ENCODE measurements around the gene SLC8A3. TPM values are rescaled to one million over a fixed set of nuclear protein-coding genes. Genes with fewer than 3 reads are reported as not detected.

SLC8A3 gene
- total and polyA plus RNA-seq, 2 of the 13 experiments (the other 11 are each of a cell fraction or from before 2014, with no cell fraction given), result 0.01 to 0.02 TPM

DNA sequence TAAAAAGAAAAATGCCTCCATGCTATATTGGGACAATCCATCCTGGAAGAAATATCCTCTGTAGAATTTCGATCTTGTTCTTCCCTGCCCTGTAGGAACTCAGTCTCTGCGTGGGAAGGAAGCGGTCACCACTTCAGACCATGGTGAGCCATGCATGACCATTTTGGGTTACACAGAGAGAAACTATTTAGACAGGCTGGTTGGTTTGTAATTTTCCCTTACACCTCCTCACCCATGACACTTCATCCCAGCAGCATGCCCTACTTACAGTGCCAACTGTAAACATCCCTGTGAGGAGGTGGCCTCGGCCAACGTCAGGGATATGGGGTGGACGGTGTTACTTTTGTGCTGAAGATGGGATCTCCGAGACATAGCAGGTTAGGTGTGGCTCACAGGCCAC, 188.2 kb downstream of the SLC8A3 start:
- peaks cover 63% of the 10 kb centered on the region for H3K4me1 ChIP-seq (ENCODE audit: insufficient read depth, low read length)
- H3K9me3 ChIP-seq (ENCODE audit: low read length), result no peaks in the 10 kb centered on the region
- H3K36me3 ChIP-seq (replicated peaks in 1 of 2; ENCODE audit: control insufficient read depth in 1 of 2, insufficient read depth in 2 of 2, low read length in 2 of 2), result peaks cover 0 to 2% of the 10 kb centered on the region in 2 experiments; a peak in 2 of 5 replicates
- POLR2A ChIA-PET, result no interaction called here
- 97% methylated on average over 7 of the region's 7 CpGs for WGBS (ENCODE audit: low lambda C conversion rate)
- in situ Hi-C loops (cut with HindIII; ENCODE audit: extremely low pct_ligation_motif_present, low pct_unique_long_range_greater_than_20kb) (loop anchor here (25.0 kb wide), 1 partner anchor 413 kb away; no protein-coding TSS in a partner anchor), intact Hi-C loops (cut with micrococcal nuclease; ENCODE audit: unreplicated experiment) (no loop called here)
- H3K4me2 ChIP-seq (ENCODE audit: low read depth, low read length), result no peak overlapping the region
- no peak for TF ChIP-seq ZFP1 (CRISPR knock-in tag; IDR thresholded peaks at IDR 0.05)
- TF ChIP-seq TARDBP (CRISPR knock-in tag; IDR thresholded peaks at IDR 0.05), result no peak
- TF ChIP-seq KLF11 (CRISPR knock-in tag; IDR thresholded peaks at IDR 0.05), result no peak
- H3K79me2 ChIP-seq (ENCODE audit: insufficient read depth, low read length), result no peaks in the 10 kb centered on the region
- CTCF ChIA-PET (ENCODE audit: low intra/inter-chr PET ratio, low total read pairs), result no interaction called here
- no peak overlapping the region for H2AFZ ChIP-seq (ENCODE audit: low read length)
- no peak overlapping the region for H3K9ac ChIP-seq (ENCODE audit: insufficient read depth, low read depth, low read length)
- no peaks in the 10 kb centered on the region for H4K20me1 ChIP-seq (ENCODE audit: insufficient read depth, low read length)
- H3K27ac ChIP-seq (ENCODE audit: extremely low read length, insufficient read depth, low read length), result no peak overlapping the region
- ATAC-seq (no peak), FAIRE-seq (no peak), DNase-seq (ENCODE audit: low spot score) (no peak)
- BruUV-seq (replicated peaks), result no TSS peak
- H3K4me3 ChIP-seq (replicated peaks in 1 of 3; ENCODE audit: insufficient read depth in 1 of 3, low read depth in 2 of 3, low read length in 3 of 3), result no peak overlapping the region
- H3K27me3 ChIP-seq (ENCODE audit: control insufficient read depth in 1 of 2, insufficient read depth in 2 of 2, low read length in 2 of 2), result no peaks in the 10 kb centered on the region

DNA sequence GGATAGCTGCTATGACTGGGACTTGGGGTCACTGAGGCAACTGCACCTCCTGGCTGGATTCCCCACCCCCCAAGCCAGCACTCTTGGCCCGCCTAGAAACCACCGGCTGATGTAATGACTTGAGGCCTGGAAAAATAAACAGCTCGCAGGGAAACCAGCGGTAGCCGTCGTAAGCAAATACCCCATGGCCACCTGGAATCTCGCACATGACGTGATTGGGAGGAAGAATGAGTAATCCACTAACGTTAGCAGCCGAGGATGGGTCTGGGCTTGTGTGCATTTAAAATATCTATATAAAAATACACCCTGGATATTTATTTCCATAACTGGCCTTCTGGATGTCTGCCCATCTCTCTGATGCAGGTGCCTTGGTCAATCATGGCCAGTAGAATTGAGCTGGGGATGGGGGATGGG, 189.5 kb downstream of the SLC8A3 start:
- ATAC-seq (no peak), DNase-seq (ENCODE audit: low spot score) (no peak), FAIRE-seq (no peak)
- ChIA-PET POLR2A (interaction anchor here (1.6 kb wide), 1 partner anchor 120 kb away, joined by 4 read pairs; the partner anchor contains the start of gene SMOC1), CTCF (ENCODE audit: low intra/inter-chr PET ratio, low total read pairs) (no interaction called here)
- H3K4me3 ChIP-seq (replicated peaks in 1 of 3; ENCODE audit: insufficient read depth in 1 of 3, low read depth in 2 of 3, low read length in 3 of 3), result no peak overlapping the region
- in situ Hi-C loops (cut with HindIII; ENCODE audit: extremely low pct_ligation_motif_present, low pct_unique_long_range_greater_than_20kb), result no loop called here
- H3K4me1 ChIP-seq (ENCODE audit: insufficient read depth, low read length), result peaks cover 49% of the 10 kb centered on the region
- TF ChIP-seq ZBTB21 (CRISPR knock-in tag; IDR thresholded peaks at IDR 0.05), result no peak
- no peak for TF ChIP-seq ZNF17 (CRISPR knock-in tag; IDR thresholded peaks at IDR 0.05)
- intact Hi-C loops (cut with micrococcal nuclease; ENCODE audit: unreplicated experiment), result no loop called here
- no peaks in the 10 kb centered on the region for H3K9me3 ChIP-seq (ENCODE audit: low read length)
- no peak overlapping the region for H3K9ac ChIP-seq (ENCODE audit: insufficient read depth, low read depth, low read length)
- 96% methylated on average over 10 of the region's 10 CpGs for WGBS (ENCODE audit: low lambda C conversion rate)
- peaks cover 2 to 5% of the 10 kb centered on the region in 2 experiments; a peak in 3 of 5 replicates for H3K36me3 ChIP-seq (replicated peaks in 1 of 2; ENCODE audit: control insufficient read depth in 1 of 2, insufficient read depth in 2 of 2, low read length in 2 of 2)
- no peaks in the 10 kb centered on the region for H4K20me1 ChIP-seq (ENCODE audit: insufficient read depth, low read length)
- no peaks in the 10 kb centered on the region for H3K27me3 ChIP-seq (ENCODE audit: control insufficient read depth in 1 of 2, insufficient read depth in 2 of 2, low read length in 2 of 2)
- no peak overlapping the region for H2AFZ ChIP-seq (ENCODE audit: low read length)
- no peak overlapping the region for H3K27ac ChIP-seq (ENCODE audit: extremely low read length, insufficient read depth, low read length)
- no peaks in the 10 kb centered on the region for H3K79me2 ChIP-seq (ENCODE audit: insufficient read depth, low read length)
- no peak overlapping the region for H3K4me2 ChIP-seq (ENCODE audit: low read depth, low read length)
- BruUV-seq (replicated peaks), result no TSS peak
